IMR-90 (cell line): ENCODE measurements around the gene PAMR1. TPM values are rescaled to one million over a fixed set of nuclear protein-coding genes. Genes with fewer than 3 reads are reported as not detected.

Experiments
- ATAC-seq: fragments of 200-7000 bp; cut with Tn5 transposase; 2 replicates; pipeline ENCODE4 v1.9.1; 2020; ENCODE audit warnings: low read depth, mild to moderate bottlenecking, moderate library complexity
- BruUV-seq: library from RNA; stranded (reverse); fragments of 400-500 nt; replicated peaks from 2 replicates; lab custom pipeline; 2021; lab: Mats Ljungman, UMichigan
- CTCF ChIA-PET: fragments of 300-600 bp; formaldehyde crosslinking; extraction: SDS; loops from one replicate; lab custom pipeline; 2021; ENCODE audit warnings: antibody characterized with exemption; lab: Yijun Ruan, JAX
- POLR2A ChIA-PET: fragments of 300-600 bp; sonication (Branson Sonifier 250); formaldehyde crosslinking; loops from one replicate; lab custom pipeline; 2022; ENCODE audit warnings: antibody characterized with exemption; ENCODE audit not compliant: unreplicated experiment; lab: Charles Lee
- DNase-seq: peaks from one replicate; pipeline ENCODE4 v3.0.0; 2013
- H2AFZ ChIP-seq: replicated peaks from 2 replicates; pipeline ENCODE3; 2013; ENCODE audit warnings: low read length, mild to moderate bottlenecking; ENCODE audit not compliant: poor library complexity
- H2AK5ac ChIP-seq: 2 replicates; pipeline ENCODE4 v1.6.1; 2013; ENCODE audit warnings: low read depth, low read length, inconsistent platforms
- H2AK9ac ChIP-seq: replicated peaks from 2 replicates; pipeline ENCODE3; 2013; ENCODE audit warnings: mild to moderate bottlenecking, low read depth, low read length, moderate library complexity; ENCODE audit not compliant: poor library complexity
- H2BK120ac ChIP-seq: 2 replicates; pipeline ENCODE4 v1.6.1; 2013; ENCODE audit warnings: low read depth, low read length, inconsistent platforms
- H2BK15ac ChIP-seq: 3 replicates; pipeline ENCODE4 v1.6.1; 2013; ENCODE audit warnings: low read depth, low read length, inconsistent platforms
- H2BK20ac ChIP-seq: 2 replicates; pipeline ENCODE4 v1.6.1; 2013; ENCODE audit warnings: low read depth, mild to moderate bottlenecking, inconsistent platforms, low read length, moderate library complexity
- H2BK5ac ChIP-seq: 2 replicates; pipeline ENCODE4 v1.6.1; 2013; ENCODE audit warnings: mild to moderate bottlenecking, low read depth, low read length, inconsistent platforms; ENCODE audit not compliant: poor library complexity, severe bottlenecking
- H3K14ac ChIP-seq: replicated peaks from 2 replicates; pipeline ENCODE4 v1.6.1; 2013; ENCODE audit warnings: low read depth, low read length, inconsistent platforms
- H3K18ac ChIP-seq: 2 replicates; pipeline ENCODE4 v1.6.1; 2013; ENCODE audit warnings: low read depth, low read length, control low read depth
- H3K23ac ChIP-seq: 2 replicates; pipeline ENCODE4 v1.6.1; 2013; ENCODE audit warnings: low read depth, low read length, inconsistent platforms
- H3K27ac ChIP-seq: 2 replicates; pipeline ENCODE4 v1.5.1; 2013; ENCODE audit warnings: mild to moderate bottlenecking, control low read depth, low read length; ENCODE audit not compliant: insufficient read depth
- H3K27me3 ChIP-seq: 2 replicates; pipeline ENCODE4 v1.6.1; 2013; ENCODE audit warnings: low read length; ENCODE audit not compliant: control insufficient read depth, insufficient read depth
- H3K36me3 ChIP-seq: 2 replicates; pipeline ENCODE4 v1.6.1; 2013; ENCODE audit warnings: low read length, mixed read lengths; ENCODE audit not compliant: control insufficient read depth, insufficient read depth
- H3K4ac ChIP-seq: 2 replicates; pipeline ENCODE4 v1.6.1; 2013; ENCODE audit warnings: low read depth, low read length, inconsistent platforms
- H3K4me1 ChIP-seq: 2 replicates; pipeline ENCODE4 v1.6.1; 2013; ENCODE audit warnings: low read length, mixed read lengths; ENCODE audit not compliant: control insufficient read depth, insufficient read depth
- H3K4me2 ChIP-seq: 2 replicates; pipeline ENCODE4 v1.6.1; 2013; ENCODE audit warnings: low read depth, mild to moderate bottlenecking, control low read depth, low read length, moderate library complexity
- H3K4me3 ChIP-seq: 2 replicates; pipeline ENCODE4 v1.5.1; 2013; ENCODE audit warnings: low read depth, mild to moderate bottlenecking, control low read depth, low read length, moderate library complexity; ENCODE audit not compliant: insufficient read depth
- H3K56ac ChIP-seq: 2 replicates; pipeline ENCODE4 v1.6.1; 2013; ENCODE audit warnings: low read length, inconsistent platforms; ENCODE audit not compliant: insufficient read depth; ENCODE audit errors: extremely low read depth
- H3K79me1 ChIP-seq, 2 experiments: 2 replicates each; pipeline ENCODE4 v1.6.1; 2013; ENCODE audit warnings: low read length in 2 of 2, inconsistent platforms in 1 of 2, low read depth in 1 of 2
- H3K9ac ChIP-seq: 2 replicates; pipeline ENCODE4 v1.6.1; 2013; ENCODE audit warnings: low read depth, low read length, control low read depth
- H3K9me1 ChIP-seq: 2 replicates; pipeline ENCODE4 v1.6.1; 2013; ENCODE audit warnings: low read length, inconsistent platforms; ENCODE audit not compliant: insufficient read depth
- H3K9me3 ChIP-seq: 2 replicates; pipeline ENCODE4 v1.6.1; 2013; ENCODE audit warnings: low read length; ENCODE audit not compliant: control insufficient read depth, insufficient read depth
- H4K20me1 ChIP-seq: 2 replicates; pipeline ENCODE4 v1.6.1; 2013; ENCODE audit warnings: low read length, inconsistent platforms; ENCODE audit not compliant: insufficient read depth
- H4K5ac ChIP-seq: 2 replicates; pipeline ENCODE4 v1.6.1; 2013; ENCODE audit warnings: mild to moderate bottlenecking, low read depth, low read length, control low read depth
- H4K8ac ChIP-seq, 2 experiments: 2 replicates each; pipeline ENCODE4 v1.6.1; 2013; ENCODE audit warnings: low read depth in 2 of 2, low read length in 2 of 2, control low read depth in 1 of 2, inconsistent platforms in 1 of 2
- H4K91ac ChIP-seq: 2 replicates; pipeline ENCODE4 v1.6.1; 2013; ENCODE audit warnings: low read depth, low read length, inconsistent platforms; ENCODE audit not compliant: insufficient read depth
- BHLHE40 ChIP-seq: fragments of 150-350 bp; IDR thresholded peaks from 2 replicates; pipeline ENCODE4 v1.6.1; 2016; ENCODE audit warnings: mild to moderate bottlenecking, low read depth, low read length
- CEBPB ChIP-seq: IDR thresholded peaks from 2 replicates; pipeline ENCODE4 v1.6.1; 2012; ENCODE audit warnings: low read depth, low read length, improper control_type of control experiment
- CHD1 ChIP-seq: IDR thresholded peaks from 2 replicates; pipeline ENCODE4 v1.6.1; 2012; ENCODE audit warnings: low read depth, low read length, improper control_type of control experiment
- FOS ChIP-seq: fragments of 150-350 bp; IDR thresholded peaks from 2 replicates; pipeline ENCODE4 v1.6.1; 2016; ENCODE audit warnings: low read depth, low read length
- MAFK ChIP-seq: IDR thresholded peaks from 2 replicates; pipeline ENCODE4 v1.6.1; 2012; ENCODE audit warnings: low read depth, low read length, improper control_type of control experiment
- MAZ ChIP-seq: IDR thresholded peaks from 2 replicates; pipeline ENCODE4 v1.6.1; 2012; ENCODE audit warnings: low read depth, mild to moderate bottlenecking, low read length, improper control_type of control experiment, moderate library complexity, borderline replicate concordance
- MXI1 ChIP-seq: IDR thresholded peaks from 2 replicates; pipeline ENCODE4 v1.6.1; 2012; ENCODE audit warnings: low read depth, mild to moderate bottlenecking, low read length, moderate library complexity, borderline replicate concordance
- POLR2A ChIP-seq: IDR thresholded peaks from 2 replicates; pipeline ENCODE4 v1.6.1; 2012; ENCODE audit warnings: mild to moderate bottlenecking, low read depth, low read length
- RCOR1 ChIP-seq: IDR thresholded peaks from 2 replicates; pipeline ENCODE4 v1.6.1; 2012; ENCODE audit warnings: mild to moderate bottlenecking, low read length, improper control_type of control experiment; ENCODE audit not compliant: insufficient replicate concordance
- RFX5 ChIP-seq: IDR thresholded peaks from 2 replicates; pipeline ENCODE4 v1.8.0; 2012; ENCODE audit warnings: low read depth, mild to moderate bottlenecking, low read length, moderate library complexity
- SMC3 ChIP-seq: fragments of 150-350 bp; IDR thresholded peaks from 2 replicates; pipeline ENCODE4 v1.6.1; 2016; ENCODE audit warnings: low read depth, mild to moderate bottlenecking, antibody characterized with exemption, low read length, moderate library complexity
- WGBS, 2 experiments: methylation state at CpG; one replicate each; pipeline versions ENCODE4 v1.1.5 to v1.1.7; 2013; ENCODE audit warnings: missing lambda C conversion rate in 2 of 2; ENCODE audit not compliant: insufficient read length in 1 of 2; ENCODE audit errors: extremely low coverage in 2 of 2; 5-methylcytosine and 5-hydroxymethylcytosine counted together
- dilution Hi-C: fragments of 300-500 bp; cut with HindIII; formaldehyde crosslinking; loops from one replicate; pipeline ENCODE4 v1.14.3; 2018; ENCODE audit warnings: low sequenced_read_pairs; ENCODE audit not compliant: unreplicated experiment
- in situ Hi-C: fragments of 300-500 bp; cut with MboI; formaldehyde crosslinking; loops from 3 replicates; pipeline ENCODE4 v1.14.3; 2019; ENCODE audit warnings: low sequenced_read_pairs, inconsistent platforms, mixed read lengths
- intact Hi-C: fragments of 100-400 bp; cut with micrococcal nuclease; formaldehyde crosslinking; loops from 2 replicates; pipeline ENCODE4 v1.10.0; 2022
- polyA plus RNA-seq, 3 experiments: library from polyadenylated mRNA; depleted of rRNA; stranded (reverse); fragments of >200 nt; gene quantifications; 2 replicates each; pipeline ENCODE4 v1.2.3, GENCODE V29; 2012; ENCODE audit warnings: low replicate concordance in 1 of 3
- total RNA-seq: library from RNA; depleted of rRNA; stranded (reverse); fragments of >200 nt; gene quantifications from 2 replicates; pipeline ENCODE4 v1.2.3, GENCODE V29; 2012
- TF ChIP-seq, protein P1 (sequence below): conservative IDR thresholded peaks from 2 replicates; pipeline ENCODE4 v1.5.1; 2012; ENCODE audit warnings: mild to moderate bottlenecking, low read depth, low read length, improper control_type of control experiment
- TF ChIP-seq, protein P2 (sequence below): fragments of 150-350 bp; IDR thresholded peaks from 2 replicates; pipeline ENCODE4 v1.6.1; 2017; ENCODE audit warnings: mild to moderate bottlenecking, antibody characterized with exemption, low read length, low read depth

PAMR1 gene
- total and polyA plus RNA-seq, 2 of the 4 experiments (the other 2 are of a cell fraction), result 70.7 to 80.7 TPM

DNA sequence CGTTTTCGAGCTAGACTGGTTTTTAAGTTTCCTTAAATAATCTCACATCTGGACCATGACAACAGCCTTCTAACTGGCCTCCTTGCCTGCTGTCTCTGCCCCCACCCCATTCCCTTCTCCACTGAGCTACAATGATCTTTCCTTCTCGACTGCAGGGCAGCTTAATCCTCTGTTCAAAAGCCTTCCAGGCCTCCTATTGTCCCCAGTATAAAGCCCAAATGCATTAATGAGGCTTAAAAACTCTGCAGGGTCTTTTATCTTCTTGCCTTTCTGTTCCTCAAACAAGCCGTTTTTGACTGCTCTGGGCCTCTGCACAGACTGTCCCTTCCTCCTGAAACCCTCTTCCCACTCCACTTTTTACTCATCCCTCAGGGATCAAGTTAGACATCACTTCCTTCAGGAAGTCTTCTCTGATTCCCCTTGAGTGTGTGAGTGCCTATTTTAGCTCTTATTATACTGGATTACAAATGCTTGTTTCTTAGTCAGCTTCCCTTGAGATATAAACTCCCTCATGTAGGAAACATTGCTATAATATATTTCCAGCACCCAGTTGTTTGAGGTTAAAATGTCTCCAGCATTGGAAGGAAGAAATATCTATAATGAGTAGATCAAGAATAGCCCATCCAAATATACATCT, 23.6 kb upstream of the PAMR1 start:
- in situ Hi-C loops, result no loop called here
- Histone ChIP-seq H3K4ac (peak overlapping the region; percentile 80), H3K9me3 (no peaks in the 10 kb centered on the region), H3K9ac (no peak overlapping the region), H3K79me1 (peaks cover 4 to 13% of the 10 kb centered on the region in 2 experiments; a peak in 2 of 4 replicates), H4K5ac (peak overlapping the region; percentile 13; the same call in 1 of the 2 replicates), H3K36me3 (no peaks in the 10 kb centered on the region), H2BK120ac (peak overlapping the region; percentile 93), H2AFZ (peak overlapping the region; percentile 74), H2BK5ac (peak overlapping the region; percentile 83), H3K56ac (0 out of 2 replicates have a peak overlapping the region, but pooled peaks have one; percentile 32), H3K18ac (peak overlapping the region; percentile 21), H2AK9ac (peak overlapping the region; percentile 33), H3K27ac (peak overlapping the region; percentile 5; the same call in 1 of the 2 replicates), H3K27me3 (no peaks in the 10 kb centered on the region), H4K20me1 (no peaks in the 10 kb centered on the region), H3K14ac (peak overlapping the region; percentile 83), H2AK5ac (peak overlapping the region; percentile 80), H3K23ac (peak overlapping the region; percentile 74; the same call in 1 of the 2 replicates), H3K4me2 (no peak overlapping the region), H3K9me1 (peaks cover 13% of the 10 kb centered on the region), H3K4me3 (no peak overlapping the region), H2BK20ac (peak overlapping the region; percentile 87; the same call in 1 of the 2 replicates), H3K4me1 (peaks cover 19% of the 10 kb centered on the region), H2BK15ac (peak overlapping the region; percentile 93), H4K91ac (peak overlapping the region; percentile 86), H4K8ac (peak overlapping the region; percentile 63 to 85; a peak in 3 of 4 replicates)
- intact Hi-C loops, result no loop called here
- ChIA-PET CTCF (no interaction called here), POLR2A (no interaction called here)
- dilution Hi-C loops, result no loop called here
- TF ChIP-seq CEBPB, result no peak
- TF ChIP-seq CHD1, result no peak
- TF ChIP-seq MAFK, result no peak
- TF ChIP-seq, protein P1, sequence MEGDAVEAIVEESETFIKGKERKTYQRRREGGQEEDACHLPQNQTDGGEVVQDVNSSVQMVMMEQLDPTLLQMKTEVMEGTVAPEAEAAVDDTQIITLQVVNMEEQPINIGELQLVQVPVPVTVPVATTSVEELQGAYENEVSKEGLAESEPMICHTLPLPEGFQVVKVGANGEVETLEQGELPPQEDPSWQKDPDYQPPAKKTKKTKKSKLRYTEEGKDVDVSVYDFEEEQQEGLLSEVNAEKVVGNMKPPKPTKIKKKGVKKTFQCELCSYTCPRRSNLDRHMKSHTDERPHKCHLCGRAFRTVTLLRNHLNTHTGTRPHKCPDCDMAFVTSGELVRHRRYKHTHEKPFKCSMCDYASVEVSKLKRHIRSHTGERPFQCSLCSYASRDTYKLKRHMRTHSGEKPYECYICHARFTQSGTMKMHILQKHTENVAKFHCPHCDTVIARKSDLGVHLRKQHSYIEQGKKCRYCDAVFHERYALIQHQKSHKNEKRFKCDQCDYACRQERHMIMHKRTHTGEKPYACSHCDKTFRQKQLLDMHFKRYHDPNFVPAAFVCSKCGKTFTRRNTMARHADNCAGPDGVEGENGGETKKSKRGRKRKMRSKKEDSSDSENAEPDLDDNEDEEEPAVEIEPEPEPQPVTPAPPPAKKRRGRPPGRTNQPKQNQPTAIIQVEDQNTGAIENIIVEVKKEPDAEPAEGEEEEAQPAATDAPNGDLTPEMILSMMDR, result no peak
- TF ChIP-seq POLR2A, result no peak
- no peak for TF ChIP-seq SMC3
- no peak for TF ChIP-seq BHLHE40
- TF ChIP-seq, protein P2, sequence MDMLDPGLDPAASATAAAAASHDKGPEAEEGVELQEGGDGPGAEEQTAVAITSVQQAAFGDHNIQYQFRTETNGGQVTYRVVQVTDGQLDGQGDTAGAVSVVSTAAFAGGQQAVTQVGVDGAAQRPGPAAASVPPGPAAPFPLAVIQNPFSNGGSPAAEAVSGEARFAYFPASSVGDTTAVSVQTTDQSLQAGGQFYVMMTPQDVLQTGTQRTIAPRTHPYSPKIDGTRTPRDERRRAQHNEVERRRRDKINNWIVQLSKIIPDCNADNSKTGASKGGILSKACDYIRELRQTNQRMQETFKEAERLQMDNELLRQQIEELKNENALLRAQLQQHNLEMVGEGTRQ, result no peak
- TF ChIP-seq MAZ, result no peak
- TF ChIP-seq RFX5, result no peak
- no peak for TF ChIP-seq FOS
- no peak for TF ChIP-seq MXI1
- no peak for TF ChIP-seq RCOR1
- no peak for ATAC-seq
- DNase-seq, result peak; percentile 72
- BruUV-seq, result no TSS peak
- WGBS, 2 experiments, result 64% methylated on average over 2 of the region's 4 CpGs; no CpG with 5 or more reads in 1 of the 2 experiments
